IPS DF 4.7 (cell line): ENCODE measurements around the gene SLC43A1.

Experiments
- DNase-seq: peaks from one replicate; pipeline ENCODE4 v3.0.0-alpha.2; 2013; ENCODE audit warnings: low spot score; ENCODE audit errors: extremely low read depth

Gene SLC43A1

DNA sequence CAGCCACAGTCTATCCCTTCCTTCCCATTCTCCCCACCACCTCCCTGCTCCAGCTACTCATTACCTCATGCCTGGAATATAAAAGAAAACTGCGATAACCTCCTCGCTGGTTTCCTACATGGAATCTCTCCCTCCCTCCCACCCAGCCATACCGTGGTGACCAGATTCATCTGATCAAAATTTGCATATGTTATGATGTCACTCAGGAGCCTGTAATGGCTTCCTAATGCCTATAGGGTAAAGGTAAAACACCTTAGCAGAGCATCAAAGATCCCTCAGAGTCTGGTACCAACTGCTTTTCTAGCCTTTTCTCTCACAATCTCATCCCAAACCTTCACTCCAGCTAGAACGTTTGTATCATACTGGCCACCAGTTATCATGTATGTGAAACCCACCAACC is 35.6 kb downstream of the SLC43A1 start:
- DNase-seq, result no peak

DNA sequence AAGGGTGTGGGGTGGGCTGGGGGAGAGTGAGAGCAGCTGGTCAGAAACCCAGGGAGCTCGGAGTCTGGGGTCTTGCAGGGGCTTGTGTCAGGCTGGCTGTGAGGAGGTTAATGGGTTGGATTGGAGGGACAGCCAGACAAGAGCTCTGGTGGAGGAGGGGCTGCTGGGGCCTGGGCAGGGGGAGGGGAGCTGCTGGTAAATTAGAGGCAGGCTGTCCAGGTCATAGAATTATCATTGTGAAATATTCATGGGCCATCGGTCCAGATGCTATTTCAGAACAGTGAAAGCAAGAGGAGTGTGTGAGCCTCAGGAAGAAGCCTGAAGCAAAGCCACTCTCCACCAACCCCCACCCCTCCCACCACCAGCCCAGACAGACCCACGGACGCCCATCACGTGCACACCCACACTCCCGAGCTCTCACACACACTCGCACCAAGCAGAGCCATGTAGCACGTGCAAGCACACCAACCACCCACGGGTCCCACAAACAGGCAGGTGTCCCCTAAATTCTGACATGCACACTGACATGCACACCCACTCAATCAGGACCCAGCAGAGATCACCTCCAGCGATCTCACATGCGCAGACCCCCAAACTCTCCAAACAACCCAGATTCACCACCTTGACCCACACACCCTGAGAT is 36.4 kb downstream of the SLC43A1 start:
- no peak for DNase-seq

DNA sequence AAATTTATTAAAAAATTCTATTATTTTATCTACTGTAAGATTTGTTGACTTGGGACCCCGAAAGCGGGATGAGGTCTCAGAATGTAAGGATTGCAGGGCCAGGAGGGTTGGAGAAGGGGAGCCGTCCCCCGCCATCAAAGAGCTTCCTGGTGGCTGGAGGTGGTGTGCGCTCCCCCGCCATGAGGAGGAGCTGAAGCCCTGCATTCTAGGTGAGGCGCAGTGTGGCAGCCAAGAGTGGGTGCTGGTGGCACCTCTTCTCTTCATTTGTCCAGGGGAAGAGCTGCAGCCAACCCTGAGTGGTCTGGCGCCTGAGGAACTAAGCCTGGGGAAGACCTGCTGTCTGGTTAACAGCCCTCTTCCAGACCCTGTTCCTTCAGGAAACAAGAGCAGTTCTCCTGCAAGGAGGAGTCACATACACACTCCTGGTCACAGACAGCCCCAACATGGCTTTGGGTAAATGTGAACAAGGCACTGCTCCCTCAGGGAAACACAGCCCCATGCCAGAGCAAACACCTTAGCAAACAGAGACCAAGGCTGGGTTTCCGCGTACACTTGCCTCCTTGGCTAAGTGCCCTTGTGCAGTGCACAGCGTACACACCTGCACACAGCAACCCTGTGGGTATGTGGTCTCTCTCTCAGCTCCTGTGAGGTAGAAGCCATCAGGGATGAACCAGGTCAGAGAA is 37.9 kb downstream of the SLC43A1 start:
- DNase-seq, result no peak

- DNase-seq, result no peak
These were observed 38.6 kb downstream of the SLC43A1 start for GRCh38 chr11:57476757-57477506.

DNA sequence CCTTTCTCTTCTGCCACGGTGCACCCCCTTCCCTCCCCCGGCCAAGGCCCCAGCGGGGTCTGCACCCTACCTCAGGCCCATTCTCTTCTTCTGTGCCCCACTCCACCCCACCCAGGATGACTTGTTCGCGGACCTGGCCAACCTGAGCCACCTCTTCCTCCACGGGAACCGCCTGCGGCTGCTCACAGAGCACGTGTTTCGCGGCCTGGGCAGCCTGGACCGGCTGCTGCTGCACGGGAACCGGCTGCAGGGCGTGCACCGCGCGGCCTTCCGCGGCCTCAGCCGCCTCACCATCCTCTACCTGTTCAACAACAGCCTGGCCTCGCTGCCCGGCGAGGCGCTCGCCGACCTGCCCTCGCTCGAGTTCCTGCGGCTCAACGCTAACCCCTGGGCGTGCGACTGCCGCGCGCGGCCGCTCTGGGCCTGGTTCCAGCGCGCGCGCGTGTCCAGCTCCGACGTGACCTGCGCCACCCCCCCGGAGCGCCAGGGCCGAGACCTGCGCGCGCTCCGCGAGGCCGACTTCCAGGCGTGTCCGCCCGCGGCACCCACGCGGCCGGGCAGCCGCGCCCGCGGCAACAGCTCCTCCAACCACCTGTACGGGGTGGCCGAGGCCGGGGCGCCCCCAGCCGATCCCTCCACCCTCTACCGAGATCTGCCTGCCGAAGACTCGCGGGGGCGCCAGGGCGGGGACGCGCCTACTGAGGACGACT is 39.3 kb downstream of the SLC43A1 start:
- DNase-seq, result no peak

GRCh38 chr11:57475671-57476046 is 39.8 kb downstream of the SLC43A1 start:
- no peak for DNase-seq

DNA sequence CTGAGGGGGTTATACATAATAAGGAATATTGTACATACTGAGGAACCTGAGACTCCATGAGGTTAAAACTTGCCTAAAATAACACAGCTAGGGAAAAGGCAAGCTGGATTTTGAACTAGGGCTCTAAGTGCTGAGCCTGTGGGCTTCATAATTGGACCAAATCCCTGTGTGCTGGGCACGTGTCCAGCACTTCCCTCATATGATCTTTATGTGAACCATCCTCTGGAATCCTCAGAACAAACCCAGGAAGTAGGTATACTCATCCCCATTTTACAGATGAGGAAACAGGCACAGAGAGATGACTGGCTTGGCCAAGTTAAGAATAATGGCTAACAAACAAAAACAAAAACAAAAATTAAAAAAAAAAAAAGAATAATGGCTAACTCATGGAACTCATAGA is 40.3 kb downstream of the SLC43A1 start:
- no peak for DNase-seq

DNA sequence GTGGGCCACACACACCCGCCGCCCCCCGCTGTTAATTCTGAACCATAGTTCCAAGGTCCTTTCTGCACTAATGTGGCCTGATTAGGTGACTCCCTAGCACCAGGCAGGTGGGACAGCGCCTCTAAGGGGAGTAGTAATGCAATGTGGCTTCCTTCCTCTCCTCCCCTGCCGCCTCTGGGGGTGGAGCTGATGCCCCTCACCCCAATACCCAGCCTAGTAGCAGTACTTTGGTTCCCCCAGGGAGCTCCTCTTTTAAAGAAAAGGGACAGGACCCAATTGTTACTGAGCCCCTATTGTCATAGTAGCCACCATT is 40.7 kb downstream of the SLC43A1 start:
- DNase-seq, result no peak

GRCh38 chr11:57474017-57474802 is 41.3 kb downstream of the SLC43A1 start:
- no peak for DNase-seq

DNA sequence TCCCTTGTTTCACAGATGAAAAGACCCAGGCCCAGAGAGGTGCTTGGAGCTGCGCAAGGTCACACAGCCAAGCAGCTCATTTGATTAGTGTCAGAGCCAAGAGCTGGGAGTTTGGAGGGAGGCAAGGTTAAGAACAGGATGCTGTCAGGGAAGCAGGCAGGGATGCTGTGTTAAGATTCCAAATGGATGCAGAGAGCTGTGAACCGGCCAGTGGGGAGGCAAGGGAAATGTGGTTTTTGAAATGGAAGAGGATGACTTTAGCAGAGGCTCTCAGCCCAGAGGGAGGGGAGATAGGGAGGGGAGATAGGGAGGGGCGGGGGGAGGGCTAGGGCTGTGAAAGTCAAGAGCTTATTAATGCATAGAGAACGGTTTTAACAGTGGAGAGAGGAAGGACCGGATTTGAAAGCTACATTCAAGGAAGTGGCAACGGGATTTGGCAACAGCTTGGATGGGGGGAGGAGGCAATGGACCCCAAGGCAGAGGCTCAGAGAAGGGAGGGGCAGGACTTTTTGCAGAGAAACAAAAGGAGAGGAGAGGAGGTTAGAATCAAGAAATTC is 42.1 kb downstream of the SLC43A1 start:
- no peak for DNase-seq

GRCh38 chr11:57471496-57471895 is 44.0 kb downstream of the SLC43A1 start:
- no peak for DNase-seq

DNA sequence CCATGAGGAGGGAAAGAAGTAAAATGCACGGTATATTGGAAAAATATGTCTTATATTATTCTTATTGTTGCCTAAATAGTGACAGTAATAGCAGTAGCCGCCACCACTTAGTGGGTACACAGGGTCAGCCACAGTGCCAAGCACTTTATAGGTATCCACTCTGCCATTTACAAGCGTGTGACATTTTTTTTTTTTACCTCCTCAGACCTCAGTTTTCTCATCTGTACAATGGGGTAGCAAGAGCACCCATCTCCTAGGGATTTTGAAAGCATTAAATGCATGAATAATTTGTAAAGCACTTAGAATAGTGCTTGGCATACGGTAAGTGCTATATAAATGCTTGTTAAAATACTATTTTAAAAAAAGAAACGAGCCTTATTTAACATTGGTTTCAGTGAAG is 46.2 kb downstream of the SLC43A1 start:
- DNase-seq, result no peak

DNA sequence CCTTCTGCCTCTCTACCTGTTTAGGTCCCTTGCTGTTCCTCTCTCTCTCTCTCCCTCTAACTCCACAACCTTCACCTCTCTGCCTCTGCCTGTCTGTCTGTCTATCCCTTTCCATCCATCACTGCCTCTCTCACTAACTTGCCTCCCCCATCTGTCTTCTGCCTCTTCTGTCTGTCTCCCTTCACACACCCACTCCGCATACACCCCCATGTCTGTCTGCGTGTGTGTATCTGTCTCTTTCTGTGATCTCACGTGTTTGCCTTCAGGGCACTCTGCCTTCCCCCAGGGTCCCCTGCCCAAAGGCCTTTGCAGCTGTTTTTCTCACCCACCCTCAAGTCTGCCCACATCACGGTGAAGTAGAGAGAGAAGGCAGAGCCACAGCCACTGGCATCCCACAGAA is 47.2 kb downstream of the SLC43A1 start:
- no peak for DNase-seq

DNA sequence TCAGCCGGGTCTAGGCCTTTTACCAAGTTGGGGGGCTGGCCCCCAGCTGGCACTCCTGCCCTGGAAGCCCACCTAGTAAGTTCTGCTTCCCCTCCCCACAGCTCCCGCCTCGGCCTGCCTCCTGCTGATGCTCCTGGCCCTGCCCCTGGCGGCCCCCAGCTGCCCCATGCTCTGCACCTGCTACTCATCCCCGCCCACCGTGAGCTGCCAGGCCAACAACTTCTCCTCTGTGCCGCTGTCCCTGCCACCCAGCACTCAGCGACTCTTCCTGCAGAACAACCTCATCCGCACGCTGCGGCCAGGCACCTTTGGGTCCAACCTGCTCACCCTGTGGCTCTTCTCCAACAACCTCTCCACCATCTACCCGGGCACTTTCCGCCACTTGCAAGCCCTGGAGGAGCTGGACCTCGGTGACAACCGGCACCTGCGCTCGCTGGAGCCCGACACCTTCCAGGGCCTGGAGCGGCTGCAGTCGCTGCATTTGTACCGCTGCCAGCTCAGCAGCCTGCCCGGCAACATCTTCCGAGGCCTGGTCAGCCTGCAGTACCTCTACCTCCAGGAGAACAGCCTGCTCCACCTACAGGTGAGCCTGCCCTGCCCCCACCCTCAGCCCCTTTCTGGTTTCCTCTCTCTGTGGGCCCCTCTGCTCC is 47.9 kb downstream of the SLC43A1 start:
- DNase-seq, result no peak

GRCh38 chr11:57466680-57467079 is 48.8 kb downstream of the SLC43A1 start:
- DNase-seq, result no peak

GRCh38 chr11:57464539-57465181 is 50.8 kb downstream of the SLC43A1 start:
- no peak for DNase-seq

DNA sequence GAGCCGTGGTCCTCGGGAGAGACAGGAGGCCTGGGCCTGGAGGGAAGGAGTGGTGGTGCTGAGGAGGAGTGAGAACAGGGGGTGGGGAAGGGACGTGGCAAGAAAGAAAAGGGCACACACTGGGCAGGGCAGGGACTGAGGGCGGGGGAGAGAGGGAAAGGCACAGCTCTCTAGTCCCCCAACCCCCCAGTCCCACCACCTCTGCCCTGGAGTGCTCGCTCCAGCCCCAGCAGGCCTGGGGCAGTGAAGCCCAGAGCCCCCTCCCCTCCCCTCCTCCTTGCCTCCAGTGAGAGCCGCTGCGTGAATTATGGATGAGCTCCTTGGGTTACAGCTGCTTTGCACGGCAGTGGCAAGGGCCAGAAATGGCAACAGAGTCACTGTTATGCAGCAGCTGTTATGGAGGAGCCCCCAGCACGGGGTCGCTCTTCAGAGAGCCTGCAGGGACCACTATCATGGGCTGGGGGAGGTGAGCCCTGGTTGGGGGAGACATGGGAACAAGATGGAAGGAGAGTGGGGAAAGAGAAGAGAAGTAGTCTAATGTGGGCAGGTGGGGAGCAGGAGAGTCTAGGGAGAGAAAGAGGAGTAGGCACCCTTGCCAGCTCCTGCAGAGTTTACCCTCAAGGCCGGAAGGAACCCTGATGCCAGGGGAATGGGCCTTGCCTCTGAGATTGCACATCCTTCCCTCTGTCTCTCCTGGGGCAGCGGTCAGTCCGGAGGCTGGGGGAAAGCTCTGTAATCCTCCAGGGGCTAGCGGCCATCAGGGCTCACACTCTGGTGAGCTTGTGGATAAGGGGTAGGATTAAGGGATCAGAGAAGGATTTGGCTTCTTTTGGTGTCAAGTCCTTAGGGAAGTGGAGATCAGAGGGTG is 51.6 kb downstream of the SLC43A1 start:
- no peak for DNase-seq

GRCh38 chr11:57462597-57462996 is 52.9 kb downstream of the SLC43A1 start:
- DNase-seq, result no peak

DNA sequence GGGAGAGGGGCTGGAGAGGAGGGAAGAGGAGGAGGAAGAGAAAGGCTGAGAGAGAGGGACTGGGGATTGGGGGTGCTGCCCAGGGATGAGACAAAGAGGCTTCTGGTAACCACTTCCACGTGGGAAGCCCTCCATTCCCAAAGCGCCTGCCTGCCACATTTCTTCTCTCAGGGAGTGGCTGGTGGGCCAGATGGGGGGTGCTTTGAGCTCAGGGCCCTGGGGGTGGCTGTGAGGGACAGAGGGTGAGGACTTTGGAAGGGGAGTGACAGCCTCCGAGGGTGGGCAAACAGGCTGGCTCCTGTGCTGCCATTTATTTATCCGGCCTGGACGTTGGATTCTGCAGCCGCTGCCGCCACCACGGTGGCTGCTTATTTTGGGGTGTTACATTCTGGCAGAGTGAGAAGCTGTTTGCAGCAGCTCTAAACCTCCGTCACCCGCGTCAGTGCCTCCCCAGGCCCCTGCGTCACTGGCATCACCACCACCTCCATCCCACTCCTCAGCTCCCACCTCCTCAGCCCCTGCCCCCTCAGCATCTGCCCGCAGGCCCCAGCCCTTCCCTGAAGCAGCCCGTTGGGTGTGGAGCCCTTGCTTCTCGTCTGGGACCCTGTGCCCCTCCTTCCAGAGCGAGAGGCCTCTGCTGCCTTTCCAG is 53.5 kb downstream of the SLC43A1 start:
- DNase-seq, result no peak
